ENCODE measurements around the gene NPAS4.

DNA sequence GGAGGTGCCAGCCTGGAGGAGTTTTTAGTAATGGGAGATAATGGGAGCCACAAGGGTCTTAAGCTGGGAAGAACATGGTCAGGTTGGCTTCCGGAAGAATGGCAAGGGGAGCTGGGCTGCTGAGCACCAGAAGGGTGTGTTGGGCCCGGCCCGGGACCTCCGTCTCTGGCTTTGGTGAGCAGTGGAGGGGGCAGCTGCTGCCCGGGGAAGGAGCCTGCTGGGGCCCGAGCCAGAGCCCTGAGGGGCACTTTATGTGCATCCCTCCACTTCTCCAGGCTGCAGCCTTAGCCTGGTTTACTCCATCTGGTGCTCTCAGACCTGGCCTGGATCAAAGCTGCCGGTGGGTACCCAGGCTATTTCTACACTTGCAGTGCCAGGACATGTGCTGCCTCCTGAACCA is 8.7 kb upstream of the NPAS4 start:
- TF ChIP-seq, protein P1, sequence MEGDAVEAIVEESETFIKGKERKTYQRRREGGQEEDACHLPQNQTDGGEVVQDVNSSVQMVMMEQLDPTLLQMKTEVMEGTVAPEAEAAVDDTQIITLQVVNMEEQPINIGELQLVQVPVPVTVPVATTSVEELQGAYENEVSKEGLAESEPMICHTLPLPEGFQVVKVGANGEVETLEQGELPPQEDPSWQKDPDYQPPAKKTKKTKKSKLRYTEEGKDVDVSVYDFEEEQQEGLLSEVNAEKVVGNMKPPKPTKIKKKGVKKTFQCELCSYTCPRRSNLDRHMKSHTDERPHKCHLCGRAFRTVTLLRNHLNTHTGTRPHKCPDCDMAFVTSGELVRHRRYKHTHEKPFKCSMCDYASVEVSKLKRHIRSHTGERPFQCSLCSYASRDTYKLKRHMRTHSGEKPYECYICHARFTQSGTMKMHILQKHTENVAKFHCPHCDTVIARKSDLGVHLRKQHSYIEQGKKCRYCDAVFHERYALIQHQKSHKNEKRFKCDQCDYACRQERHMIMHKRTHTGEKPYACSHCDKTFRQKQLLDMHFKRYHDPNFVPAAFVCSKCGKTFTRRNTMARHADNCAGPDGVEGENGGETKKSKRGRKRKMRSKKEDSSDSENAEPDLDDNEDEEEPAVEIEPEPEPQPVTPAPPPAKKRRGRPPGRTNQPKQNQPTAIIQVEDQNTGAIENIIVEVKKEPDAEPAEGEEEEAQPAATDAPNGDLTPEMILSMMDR (IDR thresholded peaks at IDR 0.05; ENCODE audit: insufficient read depth, low read length, poor library complexity, severe bottlenecking) = no peak
- TF ChIP-seq EZH2phosphoT487 (conservative IDR thresholded peaks at IDR 0.05; ENCODE audit: low read length) = no peak
